Left lung (tissue), 10 donors: ENCODE results near the gene SSR1. TPM values are rescaled to one million over a fixed set of nuclear protein-coding genes. Genes with fewer than 3 reads are reported as not detected.

Experiments
- ATAC-seq: fragments of 200-7000 bp; cut with Tn5 transposase; one replicate; pipeline ENCODE4 v1.9.1; 2020; ENCODE audit warnings: moderate library complexity
- DNase-seq, 4 donors: peaks; one replicate each; pipeline ENCODE4 v3.0.0-alpha.2; 2013 to 2020
- H3K27ac ChIP-seq, 2 donors: fragments of 200-600 bp; sonication (generic) in 1 of 2; one replicate each; pipeline versions ENCODE4 v1.5.0 to v1.8.0; 2020 to 2021
- H3K27me3 ChIP-seq, 2 donors: fragments of 200-600 bp; sonication (generic) in 1 of 2; one replicate each; pipeline versions ENCODE4 v1.5.0 to v1.8.0; 2020 to 2021
- H3K36me3 ChIP-seq, 2 donors: fragments of 200-600 bp; sonication (generic) in 1 of 2; one replicate each; pipeline versions ENCODE4 v1.5.0 to v1.8.0; 2020 to 2021
- H3K4me1 ChIP-seq, 2 donors: fragments of 200-600 bp; one replicate each; pipeline ENCODE4 v1.8.0; 2021
- H3K4me3 ChIP-seq, 2 donors: fragments of 200-600 bp; sonication (generic) in 1 of 2; one replicate each; pipeline versions ENCODE4 v1.5.0 to v1.8.0; 2020 to 2021; ENCODE audit warnings: mild to moderate bottlenecking in 1 of 2
- H3K9me3 ChIP-seq, 2 donors: fragments of 200-600 bp; sonication (generic) in 1 of 2; one replicate each; pipeline versions ENCODE4 v1.5.0 to v1.8.0; 2020 to 2021
- CTCF ChIP-seq, 2 donors: fragments of 200-600 bp; sonication (generic) in 1 of 2; IDR thresholded peaks; one replicate each; pipeline versions ENCODE4 v1.5.0 to v1.8.0; 2021; ENCODE audit warnings: antibody characterized with exemption in 2 of 2
- intact Hi-C, 2 donors: fragments of 100-400 bp; cut with DNase I; formaldehyde crosslinking; loops; one replicate each; pipeline versions ENCODE4 v1.11.2 to v1.14.2; 2022
- polyA plus RNA-seq, 6 donors: library from polyadenylated mRNA; unstranded; fragments of 120-200 nt; gene quantifications; one replicate each; pipeline ENCODE4 v1.2.1, GENCODE V29; 2013; ENCODE audit not compliant: insufficient read length in 6 of 6
- total RNA-seq, 2 donors: library from RNA; stranded (reverse); fragmentation: NEBNext Ultra II Directional; extraction: Animal tissue kit (Norgen Biotek cat#: 25700); gene quantifications; one replicate each; pipeline ENCODE4 v1.2.1, GENCODE V29; 2021
- donor health status: DM: no; HTN: yes; CAD: no.
- donor health status: DM: no; HTN: no; CAD: no.

Gene SSR1
- total and polyA plus RNA-seq, 8 donors: 111 to 247 (median 124) TPM

GRCh38 chr6:7301702-7302101 lies 11.3 kb downstream of the SSR1 start:
- Histone ChIP-seq H3K27ac (no peak overlapping the region), H3K4me3 (no peak overlapping the region), H3K9me3 (no peaks in the 10 kb centered on the region), H3K27me3 (no peaks in the 10 kb centered on the region), H3K36me3 (peaks cover 0 to 99% of the 10 kb centered on the region in 2 donors), H3K4me1 (peaks cover 4 to 8% of the 10 kb centered on the region in 2 donors)
- intact Hi-C loops: loop anchor here in 1 of 2 donors (10.0 kb wide), 1 partner anchor 93 kb away; no protein-coding TSS in a partner anchor
- no peak for DNase-seq
- ATAC-seq: no peak
- no peak for TF ChIP-seq CTCF (IDR thresholded peaks at IDR 0.05)

- TF ChIP-seq CTCF (IDR thresholded peaks at IDR 0.05): no peak
- H3K27me3 ChIP-seq: no peaks in the 10 kb centered on the region
- no peak overlapping the region for H3K27ac ChIP-seq
- H3K9me3 ChIP-seq: no peaks in the 10 kb centered on the region
- ATAC-seq (no peak), DNase-seq (no peak)
- H3K36me3 ChIP-seq: peaks cover 0 to 99% of the 10 kb centered on the region in 2 donors
- H3K4me1 ChIP-seq: peaks cover 4 to 8% of the 10 kb centered on the region in 2 donors
- intact Hi-C loops: loop anchor here in 1 of 2 donors (10.0 kb wide), 1 partner anchor 94 kb away; no protein-coding TSS in a partner anchor
- H3K4me3 ChIP-seq: no peak overlapping the region
Measured at GRCh38 chr6:7300926-7301325, 12.1 kb downstream of the SSR1 start.

- no peak for DNase-seq
- no peaks in the 10 kb centered on the region for H3K4me1 ChIP-seq
- ATAC-seq: no peak
- intact Hi-C loops: no loop called here
- no peak overlapping the region for H3K4me3 ChIP-seq
- peaks cover 0 to 99% of the 10 kb centered on the region in 2 donors for H3K36me3 ChIP-seq
- TF ChIP-seq CTCF (IDR thresholded peaks at IDR 0.05): no peak
- no peaks in the 10 kb centered on the region for H3K27me3 ChIP-seq
- no peaks in the 10 kb centered on the region for H3K9me3 ChIP-seq
- H3K27ac ChIP-seq: no peak overlapping the region
Measured at GRCh38 chr6:7298113-7298512, 14.9 kb downstream of the SSR1 start.

DNA sequence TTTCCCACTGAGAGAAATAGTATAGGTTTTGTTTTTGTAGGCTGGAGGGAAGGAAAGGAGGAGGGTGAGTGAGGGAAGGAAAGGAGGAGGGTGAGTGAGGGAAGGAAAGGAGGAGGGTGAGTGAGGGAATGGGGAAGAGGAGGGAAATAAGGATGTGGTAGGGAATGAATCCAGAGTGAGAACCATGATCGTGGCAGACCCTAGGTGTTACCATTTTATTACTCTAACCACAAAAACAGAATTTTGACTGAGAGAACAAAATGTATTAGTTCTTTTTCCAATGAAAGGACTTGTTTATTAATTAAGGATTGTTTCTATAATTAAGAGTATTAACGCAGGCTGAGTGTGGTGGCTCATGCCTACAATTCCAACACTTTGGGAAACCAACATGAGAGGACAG lies 16.4 kb downstream of the SSR1 start:
- Histone ChIP-seq H3K27ac (no peak overlapping the region), H3K9me3 (no peaks in the 10 kb centered on the region), H3K4me3 (no peak overlapping the region), H3K36me3 (peaks cover 0 to 99% of the 10 kb centered on the region in 2 donors), H3K4me1 (no peaks in the 10 kb centered on the region), H3K27me3 (no peaks in the 10 kb centered on the region)
- no peak for ATAC-seq
- intact Hi-C loops: no loop called here
- no peak for DNase-seq
- no peak for TF ChIP-seq CTCF (IDR thresholded peaks at IDR 0.05)

- no peak for ATAC-seq
- peaks cover 0 to 99% of the 10 kb centered on the region in 2 donors for H3K36me3 ChIP-seq
- no peaks in the 10 kb centered on the region for H3K4me1 ChIP-seq
- H3K27ac ChIP-seq: no peak overlapping the region
- no peak for TF ChIP-seq CTCF (IDR thresholded peaks at IDR 0.05)
- no peaks in the 10 kb centered on the region for H3K27me3 ChIP-seq
- H3K9me3 ChIP-seq: no peaks in the 10 kb centered on the region
- no peak overlapping the region for H3K4me3 ChIP-seq
- DNase-seq: no peak
- intact Hi-C loops: no loop called here
Measured at GRCh38 chr6:7295916-7296315, 17.1 kb downstream of the SSR1 start.
